ENCODE results near the gene CCDC160.

- TF ChIP-seq POLR2A (IDR thresholded peaks at IDR 0.05) = no peak
- TF ChIP-seq, protein P1, sequence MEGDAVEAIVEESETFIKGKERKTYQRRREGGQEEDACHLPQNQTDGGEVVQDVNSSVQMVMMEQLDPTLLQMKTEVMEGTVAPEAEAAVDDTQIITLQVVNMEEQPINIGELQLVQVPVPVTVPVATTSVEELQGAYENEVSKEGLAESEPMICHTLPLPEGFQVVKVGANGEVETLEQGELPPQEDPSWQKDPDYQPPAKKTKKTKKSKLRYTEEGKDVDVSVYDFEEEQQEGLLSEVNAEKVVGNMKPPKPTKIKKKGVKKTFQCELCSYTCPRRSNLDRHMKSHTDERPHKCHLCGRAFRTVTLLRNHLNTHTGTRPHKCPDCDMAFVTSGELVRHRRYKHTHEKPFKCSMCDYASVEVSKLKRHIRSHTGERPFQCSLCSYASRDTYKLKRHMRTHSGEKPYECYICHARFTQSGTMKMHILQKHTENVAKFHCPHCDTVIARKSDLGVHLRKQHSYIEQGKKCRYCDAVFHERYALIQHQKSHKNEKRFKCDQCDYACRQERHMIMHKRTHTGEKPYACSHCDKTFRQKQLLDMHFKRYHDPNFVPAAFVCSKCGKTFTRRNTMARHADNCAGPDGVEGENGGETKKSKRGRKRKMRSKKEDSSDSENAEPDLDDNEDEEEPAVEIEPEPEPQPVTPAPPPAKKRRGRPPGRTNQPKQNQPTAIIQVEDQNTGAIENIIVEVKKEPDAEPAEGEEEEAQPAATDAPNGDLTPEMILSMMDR (IDR thresholded peaks at IDR 0.05) = no peak
Measured at GRCh38 chrX:134210465-134210864, 26.5 kb upstream of the CCDC160 start.
